Panc1 (cell line): Measurements from ENCODE around the gene PSMD1. TPM values are rescaled to one million over a fixed set of nuclear protein-coding genes. Genes with fewer than 3 reads are reported as not detected.

Experiments used
- ATAC-seq: fragments of 200-7000 bp; cut with Tn5 transposase; 2 replicates; pipeline ENCODE4 v1.9.1; 2020; ENCODE audit warnings: mild to moderate bottlenecking, moderate library complexity
- BruUV-seq: library from RNA; stranded (reverse); fragments of 400-500 nt; replicated peaks from 2 replicates; lab custom pipeline; 2021; lab: Mats Ljungman, UMichigan
- CTCF ChIA-PET: fragments of 300-600 bp; sonication (Branson Sonifier 250); formaldehyde crosslinking; loops from one replicate; lab custom pipeline; 2022; ENCODE audit warnings: antibody characterized with exemption; lab: Charles Lee
- POLR2A ChIA-PET: fragments of 300-600 bp; sonication (Branson Sonifier 250); formaldehyde crosslinking; loops from one replicate; lab custom pipeline; 2022; ENCODE audit warnings: antibody characterized with exemption; lab: Charles Lee
- DNase-seq: peaks from one replicate; pipeline ENCODE4 v3.0.0-alpha.2; 2010; ENCODE audit warnings: low read depth, low spot score
- H3K27ac ChIP-seq: 2 replicates; pipeline ENCODE4 v1.5.1; 2011; ENCODE audit warnings: mild to moderate bottlenecking, low read length, inconsistent platforms
- H3K27me3 ChIP-seq: fragments of 200-500 bp; sonication (Bioruptor generic); 2 replicates; pipeline ENCODE4 v1.6.0; 2014; ENCODE audit warnings: low read length, inconsistent platforms; ENCODE audit not compliant: control insufficient read depth, insufficient read depth
- H3K36me3 ChIP-seq: fragments of 200-500 bp; sonication (Bioruptor generic); 2 replicates; pipeline ENCODE4 v1.5.1; 2014; ENCODE audit warnings: inconsistent platforms, mild to moderate bottlenecking, low read length, moderate library complexity; ENCODE audit not compliant: control insufficient read depth, insufficient read depth
- H3K4me1 ChIP-seq: 2 replicates; pipeline ENCODE4 v1.5.1; 2011; ENCODE audit warnings: inconsistent platforms, mild to moderate bottlenecking, low read length, moderate library complexity; ENCODE audit not compliant: control insufficient read depth, insufficient read depth
- H3K4me3 ChIP-seq, 2 experiments: 2 replicates each; pipeline ENCODE4 v1.5.1; 2011 to 2012; ENCODE audit warnings: low read depth in 2 of 2, low read length in 2 of 2, mild to moderate bottlenecking in 2 of 2, inconsistent platforms in 1 of 2, moderate library complexity in 1 of 2
- H3K9me3 ChIP-seq: fragments of 200-500 bp; sonication (Bioruptor generic); 2 replicates; pipeline ENCODE4 v1.5.1; 2014; ENCODE audit warnings: low read depth, mild to moderate bottlenecking, inconsistent platforms, low read length, moderate library complexity; ENCODE audit not compliant: control insufficient read depth, insufficient read depth
- POLR2AphosphoS5 ChIP-seq: IDR thresholded peaks from 2 replicates; pipeline ENCODE4 v1.6.1; 2012; ENCODE audit warnings: mild to moderate bottlenecking, low read depth, low read length, moderate library complexity
- SIN3A ChIP-seq: IDR thresholded peaks from 2 replicates; pipeline ENCODE4 v1.6.1; 2012; ENCODE audit warnings: low read depth, mild to moderate bottlenecking, low read length, moderate library complexity, borderline replicate concordance; ENCODE audit not compliant: insufficient read depth
- TCF7L2 ChIP-seq: IDR thresholded peaks from 2 replicates; pipeline ENCODE4 v1.6.1; 2011; ENCODE audit warnings: mild to moderate bottlenecking, low read depth, low read length, inconsistent platforms
- in situ Hi-C: cut with HindIII; loops from 2 replicates; pipeline ENCODE4 v1.10.0; 2016; ENCODE audit warnings: low sequenced_read_pairs, low pct_unique_long_range_greater_than_20kb
- intact Hi-C: fragments of 100-400 bp; cut with micrococcal nuclease; formaldehyde crosslinking; loops from one replicate; pipeline ENCODE4 v1.10.0; 2022; ENCODE audit not compliant: unreplicated experiment
- total RNA-seq: library from RNA; stranded (reverse); gene quantifications from one replicate; pipeline ENCODE4 v1.2.1, GENCODE V29; 2021; ENCODE audit not compliant: unreplicated experiment
- TF ChIP-seq, protein P1 (sequence below), 2 experiments: IDR thresholded peaks; 2 replicates each; pipeline ENCODE4 v1.6.1; 2011 to 2012; ENCODE audit warnings: low read depth in 2 of 2, control low read depth in 1 of 2, low read length in 1 of 2, mild to moderate bottlenecking in 1 of 2, moderate library complexity in 1 of 2; ENCODE audit not compliant: insufficient read depth in 1 of 2
- TF ChIP-seq, protein P2 (sequence below): fragments of 450-650 bp; IDR thresholded peaks from 2 replicates; pipeline ENCODE4 v1.5.1; 2017; ENCODE audit warnings: mild to moderate bottlenecking

Gene PSMD1
- total RNA-seq, 1 experiment from 2014 or later = 146 TPM

DNA sequence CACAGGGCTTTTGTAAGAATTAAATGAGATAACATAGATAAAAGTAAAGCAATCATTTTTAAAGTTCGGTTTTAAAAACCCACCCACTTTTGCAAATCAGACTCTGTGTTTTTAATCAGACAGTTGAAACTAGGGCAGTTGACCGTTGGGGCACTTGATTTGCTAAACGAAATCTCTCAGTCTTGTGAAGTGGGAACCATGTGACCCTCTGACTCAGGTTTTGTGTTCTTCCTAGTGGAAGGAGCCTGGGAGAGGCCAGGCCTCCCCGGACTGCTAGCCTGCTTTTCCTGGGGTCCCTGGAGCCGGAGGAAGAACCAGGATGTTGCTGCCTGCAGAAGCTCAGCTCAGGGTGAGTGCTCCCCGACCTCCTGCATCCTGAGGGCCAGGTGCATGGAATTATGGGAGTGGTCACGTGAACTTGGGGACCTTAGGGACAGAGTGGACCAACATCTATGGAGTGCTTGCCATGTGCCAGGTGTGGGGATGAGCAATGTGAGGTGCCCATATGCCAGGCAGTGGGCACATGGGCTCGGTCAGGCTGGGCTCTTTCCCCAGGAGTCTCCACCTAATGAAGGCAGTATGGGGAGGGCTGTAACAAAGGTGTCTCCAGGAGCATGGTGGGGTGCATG lies 15.5 kb upstream of the PSMD1 start:
- H3K36me3 ChIP-seq = no peaks in the 10 kb centered on the region
- H3K27ac ChIP-seq = no peak overlapping the region
- intact Hi-C loops (no loop called here), in situ Hi-C loops (no loop called here)
- H3K4me1 ChIP-seq = peaks cover 6% of the 10 kb centered on the region; the same call in 1 of the 2 replicates
- ChIA-PET POLR2A (no interaction called here), CTCF (no interaction called here)
- no peaks in the 10 kb centered on the region for H3K9me3 ChIP-seq
- ATAC-seq = no peak
- DNase-seq = no peak
- no peak overlapping the region for H3K4me3 ChIP-seq
- TF ChIP-seq SIN3A = no peak
- no peak for TF ChIP-seq POLR2AphosphoS5
- TF ChIP-seq, protein P1, sequence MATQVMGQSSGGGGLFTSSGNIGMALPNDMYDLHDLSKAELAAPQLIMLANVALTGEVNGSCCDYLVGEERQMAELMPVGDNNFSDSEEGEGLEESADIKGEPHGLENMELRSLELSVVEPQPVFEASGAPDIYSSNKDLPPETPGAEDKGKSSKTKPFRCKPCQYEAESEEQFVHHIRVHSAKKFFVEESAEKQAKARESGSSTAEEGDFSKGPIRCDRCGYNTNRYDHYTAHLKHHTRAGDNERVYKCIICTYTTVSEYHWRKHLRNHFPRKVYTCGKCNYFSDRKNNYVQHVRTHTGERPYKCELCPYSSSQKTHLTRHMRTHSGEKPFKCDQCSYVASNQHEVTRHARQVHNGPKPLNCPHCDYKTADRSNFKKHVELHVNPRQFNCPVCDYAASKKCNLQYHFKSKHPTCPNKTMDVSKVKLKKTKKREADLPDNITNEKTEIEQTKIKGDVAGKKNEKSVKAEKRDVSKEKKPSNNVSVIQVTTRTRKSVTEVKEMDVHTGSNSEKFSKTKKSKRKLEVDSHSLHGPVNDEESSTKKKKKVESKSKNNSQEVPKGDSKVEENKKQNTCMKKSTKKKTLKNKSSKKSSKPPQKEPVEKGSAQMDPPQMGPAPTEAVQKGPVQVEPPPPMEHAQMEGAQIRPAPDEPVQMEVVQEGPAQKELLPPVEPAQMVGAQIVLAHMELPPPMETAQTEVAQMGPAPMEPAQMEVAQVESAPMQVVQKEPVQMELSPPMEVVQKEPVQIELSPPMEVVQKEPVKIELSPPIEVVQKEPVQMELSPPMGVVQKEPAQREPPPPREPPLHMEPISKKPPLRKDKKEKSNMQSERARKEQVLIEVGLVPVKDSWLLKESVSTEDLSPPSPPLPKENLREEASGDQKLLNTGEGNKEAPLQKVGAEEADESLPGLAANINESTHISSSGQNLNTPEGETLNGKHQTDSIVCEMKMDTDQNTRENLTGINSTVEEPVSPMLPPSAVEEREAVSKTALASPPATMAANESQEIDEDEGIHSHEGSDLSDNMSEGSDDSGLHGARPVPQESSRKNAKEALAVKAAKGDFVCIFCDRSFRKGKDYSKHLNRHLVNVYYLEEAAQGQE (IDR thresholded peaks at IDR 0.05; ENCODE audit: insufficient read depth in 1 of 2, low read depth in 2 of 2, low read length in 1 of 2) = no peak
- TF ChIP-seq, protein P2, sequence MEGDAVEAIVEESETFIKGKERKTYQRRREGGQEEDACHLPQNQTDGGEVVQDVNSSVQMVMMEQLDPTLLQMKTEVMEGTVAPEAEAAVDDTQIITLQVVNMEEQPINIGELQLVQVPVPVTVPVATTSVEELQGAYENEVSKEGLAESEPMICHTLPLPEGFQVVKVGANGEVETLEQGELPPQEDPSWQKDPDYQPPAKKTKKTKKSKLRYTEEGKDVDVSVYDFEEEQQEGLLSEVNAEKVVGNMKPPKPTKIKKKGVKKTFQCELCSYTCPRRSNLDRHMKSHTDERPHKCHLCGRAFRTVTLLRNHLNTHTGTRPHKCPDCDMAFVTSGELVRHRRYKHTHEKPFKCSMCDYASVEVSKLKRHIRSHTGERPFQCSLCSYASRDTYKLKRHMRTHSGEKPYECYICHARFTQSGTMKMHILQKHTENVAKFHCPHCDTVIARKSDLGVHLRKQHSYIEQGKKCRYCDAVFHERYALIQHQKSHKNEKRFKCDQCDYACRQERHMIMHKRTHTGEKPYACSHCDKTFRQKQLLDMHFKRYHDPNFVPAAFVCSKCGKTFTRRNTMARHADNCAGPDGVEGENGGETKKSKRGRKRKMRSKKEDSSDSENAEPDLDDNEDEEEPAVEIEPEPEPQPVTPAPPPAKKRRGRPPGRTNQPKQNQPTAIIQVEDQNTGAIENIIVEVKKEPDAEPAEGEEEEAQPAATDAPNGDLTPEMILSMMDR = no peak
- TF ChIP-seq TCF7L2 = no peak
- H3K27me3 ChIP-seq = peaks cover 7% of the 10 kb centered on the region
- no TSS peak for BruUV-seq

- CTCF ChIA-PET = no interaction called here
- in situ Hi-C loops = no loop called here
- POLR2A ChIA-PET = no interaction called here
Observed at GRCh38 chr2:231043796-231044195, 12.9 kb upstream of the PSMD1 start.

More at GRCh38 chr2:231043796-231044195, 12.9 kb upstream of the PSMD1 start:
- Histone ChIP-seq H3K27ac (no peak overlapping the region), H3K4me1 (peaks cover under 1% of the 10 kb centered on the region; the same call in 1 of the 2 replicates), H3K9me3 (no peaks in the 10 kb centered on the region), H3K36me3 (no peaks in the 10 kb centered on the region), H3K27me3 (no peaks in the 10 kb centered on the region), H3K4me3 (no peak overlapping the region)
- TF ChIP-seq SIN3A (no peak), POLR2AphosphoS5 (no peak), TCF7L2 (no peak)
- TF ChIP-seq, protein P1 (IDR thresholded peaks at IDR 0.05; ENCODE audit: insufficient read depth in 1 of 2, low read depth in 2 of 2, low read length in 1 of 2) = no peak
- TF ChIP-seq, protein P2 = no peak
- no peak for ATAC-seq
- no peak for DNase-seq
- BruUV-seq = no TSS peak
- intact Hi-C loops = no loop called here
